Endodermal cell (in vitro differentiated cells): ENCODE measurements around the gene BCL11B. TPM values are rescaled to one million over a fixed set of nuclear protein-coding genes. Genes with fewer than 3 reads are reported as not detected.
A peak's percentile ranks its signal among the peaks of the same experiment; 100 is the strongest.

Experiments
- DNase-seq: peaks from one replicate; pipeline ENCODE4 v3.0.0-alpha.2; 2017
- H3K27ac ChIP-seq: 2 replicates; pipeline ENCODE4 v1.5.1; 2013; ENCODE audit warnings: mild to moderate bottlenecking, low read depth, low read length, moderate library complexity
- H3K27me3 ChIP-seq: 2 replicates; pipeline ENCODE4 v1.6.1; 2013; ENCODE audit warnings: mild to moderate bottlenecking, low read length, moderate library complexity; ENCODE audit not compliant: insufficient read depth, control insufficient read depth, poor library complexity, severe bottlenecking
- H3K36me3 ChIP-seq: 2 replicates; pipeline ENCODE4 v1.7.0; 2013; ENCODE audit warnings: mild to moderate bottlenecking, low read length, moderate library complexity; ENCODE audit not compliant: control insufficient read depth, insufficient read depth
- H3K4me1 ChIP-seq: one replicate; pipeline ENCODE4 v1.7.0; 2013; ENCODE audit warnings: low read length; ENCODE audit not compliant: control insufficient read depth, insufficient read depth
- H3K4me3 ChIP-seq: 2 replicates; pipeline ENCODE4 v1.5.1; 2013; ENCODE audit warnings: mild to moderate bottlenecking, low read length, moderate library complexity
- H3K9ac ChIP-seq: 2 replicates; pipeline ENCODE4 v1.6.1; 2013; ENCODE audit warnings: mild to moderate bottlenecking, low read length, moderate library complexity; ENCODE audit not compliant: poor library complexity, severe bottlenecking; ENCODE audit errors: extremely low read depth
- H3K9me3 ChIP-seq: 2 replicates; pipeline ENCODE4 v1.6.1; 2013; ENCODE audit warnings: mild to moderate bottlenecking, low read length, moderate library complexity; ENCODE audit not compliant: control insufficient read depth
- H3K27ac Mint-ChIP-seq: 2 replicates; pipeline ENCODE4 v1.8.0; 2020; ENCODE audit warnings: mixed read lengths
- H3K27me3 Mint-ChIP-seq: 2 replicates; pipeline ENCODE4 v1.8.0; 2021; ENCODE audit warnings: mild to moderate bottlenecking, mixed read lengths; ENCODE audit not compliant: insufficient read depth
- H3K36me3 Mint-ChIP-seq: 2 replicates; pipeline ENCODE4 v1.8.0; 2020; ENCODE audit warnings: low read depth, mixed read lengths
- H3K4me1 Mint-ChIP-seq: 2 replicates; pipeline ENCODE4 v1.8.0; 2020; ENCODE audit warnings: mixed read lengths
- H3K4me3 Mint-ChIP-seq: 2 replicates; pipeline ENCODE4 v1.8.0; 2020; ENCODE audit warnings: mild to moderate bottlenecking, moderate library complexity, mixed read lengths
- H3K9me3 Mint-ChIP-seq: 2 replicates; pipeline ENCODE4 v1.8.0; 2020; ENCODE audit warnings: mild to moderate bottlenecking, mixed read lengths
- WGBS, 2 experiments: methylation state at CpG; one replicate each; pipeline versions ENCODE4 v1.1.5 to v1.1.7; 2013; ENCODE audit warnings: missing lambda C conversion rate in 2 of 2, mixed read lengths in 1 of 2; ENCODE audit not compliant: insufficient coverage in 1 of 2, insufficient read length in 1 of 2; 5-methylcytosine and 5-hydroxymethylcytosine counted together
- total RNA-seq, 2 donors: library from RNA; stranded (reverse); fragmentation: NEBNext Ultra II Directional in 1 of 2; extraction: Animal tissue kit (Norgen Biotek cat#: 25700) in 1 of 2; gene quantifications; 2 replicates in 1 of 2; 3 replicates in 1 of 2; pipeline ENCODE4 v1.2.1, GENCODE V29; 2021
- TF ChIP-seq, protein P1 (sequence below): fragments of 200-600 bp; sonication (generic); conservative IDR thresholded peaks from 2 replicates; pipeline ENCODE4 v1.5.0; 2021; ENCODE audit warnings: antibody characterized with exemption, mild to moderate bottlenecking

BCL11B gene
- total RNA-seq, 2 donors from 2014 or later: 5.7 to 6.0 TPM

DNA sequence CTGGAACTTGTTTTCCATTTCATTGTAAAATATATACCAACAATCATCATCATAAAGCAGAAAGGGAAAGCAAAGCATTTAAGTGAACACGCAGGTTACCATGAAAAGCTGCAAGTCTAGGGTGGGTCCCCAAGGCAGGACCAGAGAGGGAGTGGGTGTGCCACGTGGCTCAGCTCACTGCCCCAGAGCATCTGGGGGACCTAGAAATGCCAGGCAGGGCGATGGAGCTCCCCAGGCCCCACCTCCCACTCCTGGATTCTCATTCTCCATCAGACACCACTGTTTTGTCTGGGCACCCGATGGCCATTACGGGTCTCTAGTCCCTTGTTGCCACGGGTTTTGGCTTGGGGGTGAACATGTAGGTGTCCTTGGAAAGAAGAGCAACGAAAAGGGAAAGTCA is 34.7 kb downstream of the BCL11B start:
- peaks cover 57% of the 10 kb centered on the region for H3K4me1 Mint-ChIP-seq
- no peaks in the 10 kb centered on the region for H3K36me3 Mint-ChIP-seq
- WGBS, 2 experiments: 93 to 97% methylated on average over 7 of the region's 7 CpGs
- Histone ChIP-seq H3K9ac (no peak overlapping the region), H3K27me3 (no peaks in the 10 kb centered on the region), H3K27ac (no peak overlapping the region), H3K9me3 (no peaks in the 10 kb centered on the region), H3K36me3 (no peaks in the 10 kb centered on the region), H3K4me1 (peaks cover 12% of the 10 kb centered on the region), H3K4me3 (no peak overlapping the region)
- no peaks in the 10 kb centered on the region for H3K9me3 Mint-ChIP-seq
- H3K27me3 Mint-ChIP-seq: no peaks in the 10 kb centered on the region
- TF ChIP-seq, protein P1, sequence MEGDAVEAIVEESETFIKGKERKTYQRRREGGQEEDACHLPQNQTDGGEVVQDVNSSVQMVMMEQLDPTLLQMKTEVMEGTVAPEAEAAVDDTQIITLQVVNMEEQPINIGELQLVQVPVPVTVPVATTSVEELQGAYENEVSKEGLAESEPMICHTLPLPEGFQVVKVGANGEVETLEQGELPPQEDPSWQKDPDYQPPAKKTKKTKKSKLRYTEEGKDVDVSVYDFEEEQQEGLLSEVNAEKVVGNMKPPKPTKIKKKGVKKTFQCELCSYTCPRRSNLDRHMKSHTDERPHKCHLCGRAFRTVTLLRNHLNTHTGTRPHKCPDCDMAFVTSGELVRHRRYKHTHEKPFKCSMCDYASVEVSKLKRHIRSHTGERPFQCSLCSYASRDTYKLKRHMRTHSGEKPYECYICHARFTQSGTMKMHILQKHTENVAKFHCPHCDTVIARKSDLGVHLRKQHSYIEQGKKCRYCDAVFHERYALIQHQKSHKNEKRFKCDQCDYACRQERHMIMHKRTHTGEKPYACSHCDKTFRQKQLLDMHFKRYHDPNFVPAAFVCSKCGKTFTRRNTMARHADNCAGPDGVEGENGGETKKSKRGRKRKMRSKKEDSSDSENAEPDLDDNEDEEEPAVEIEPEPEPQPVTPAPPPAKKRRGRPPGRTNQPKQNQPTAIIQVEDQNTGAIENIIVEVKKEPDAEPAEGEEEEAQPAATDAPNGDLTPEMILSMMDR: no peak
- no peak overlapping the region for H3K27ac Mint-ChIP-seq
- H3K4me3 Mint-ChIP-seq: no peak overlapping the region
- DNase-seq: no peak

DNA sequence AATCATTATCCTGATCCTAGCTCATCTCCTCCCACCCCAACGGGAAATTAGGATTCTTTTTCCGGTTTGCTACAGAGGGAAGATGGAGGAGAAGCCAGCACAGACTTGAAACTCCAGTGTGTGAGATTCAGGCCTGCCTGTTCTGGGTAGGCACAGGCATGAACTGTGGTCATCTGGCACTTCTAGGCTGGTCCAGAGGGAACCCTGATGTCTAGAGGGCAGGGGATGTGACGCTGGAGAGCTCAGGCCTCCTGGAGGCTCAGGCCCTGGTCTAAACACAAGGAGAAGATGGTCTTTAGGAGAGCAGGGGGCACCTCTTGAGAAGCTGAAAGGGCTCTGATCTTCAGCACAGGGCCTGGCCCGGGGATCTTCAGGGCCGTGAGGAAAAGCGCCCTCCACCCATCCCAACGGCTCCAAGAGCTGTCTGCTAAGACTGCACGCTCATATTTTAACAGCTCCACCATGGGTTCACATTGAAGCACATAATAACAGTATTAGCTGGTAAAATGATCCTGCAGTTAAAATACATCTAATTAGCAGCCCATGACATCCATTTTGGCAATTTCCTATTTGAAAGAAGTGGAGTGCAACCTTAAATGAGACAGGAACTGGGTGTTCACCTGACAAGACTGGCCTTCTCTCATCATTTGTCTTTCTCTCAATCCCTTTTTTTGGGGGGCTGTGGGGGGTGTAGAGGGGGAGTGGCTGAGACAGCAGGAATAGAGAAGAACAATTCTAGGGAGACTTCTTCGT is 35.4 kb downstream of the BCL11B start:
- Mint-ChIP-seq H3K4me3 (peak overlapping the region; percentile 60), H3K4me1 (peaks cover 54% of the 10 kb centered on the region), H3K27ac (peak overlapping the region; percentile 86), H3K9me3 (no peaks in the 10 kb centered on the region), H3K36me3 (no peaks in the 10 kb centered on the region), H3K27me3 (no peaks in the 10 kb centered on the region)
- WGBS, 2 experiments: 84 to 86% methylated on average over 5 to 8 of the region's 9 CpGs
- no peak overlapping the region for H3K9ac ChIP-seq
- no peaks in the 10 kb centered on the region for H3K27me3 ChIP-seq
- TF ChIP-seq, protein P1: no peak
- peak; percentile 63 for DNase-seq
- H3K4me3 ChIP-seq: no peak overlapping the region
- no peak overlapping the region for H3K27ac ChIP-seq
- H3K36me3 ChIP-seq: no peaks in the 10 kb centered on the region
- peaks cover 10% of the 10 kb centered on the region for H3K4me1 ChIP-seq
- H3K9me3 ChIP-seq: no peaks in the 10 kb centered on the region

DNA sequence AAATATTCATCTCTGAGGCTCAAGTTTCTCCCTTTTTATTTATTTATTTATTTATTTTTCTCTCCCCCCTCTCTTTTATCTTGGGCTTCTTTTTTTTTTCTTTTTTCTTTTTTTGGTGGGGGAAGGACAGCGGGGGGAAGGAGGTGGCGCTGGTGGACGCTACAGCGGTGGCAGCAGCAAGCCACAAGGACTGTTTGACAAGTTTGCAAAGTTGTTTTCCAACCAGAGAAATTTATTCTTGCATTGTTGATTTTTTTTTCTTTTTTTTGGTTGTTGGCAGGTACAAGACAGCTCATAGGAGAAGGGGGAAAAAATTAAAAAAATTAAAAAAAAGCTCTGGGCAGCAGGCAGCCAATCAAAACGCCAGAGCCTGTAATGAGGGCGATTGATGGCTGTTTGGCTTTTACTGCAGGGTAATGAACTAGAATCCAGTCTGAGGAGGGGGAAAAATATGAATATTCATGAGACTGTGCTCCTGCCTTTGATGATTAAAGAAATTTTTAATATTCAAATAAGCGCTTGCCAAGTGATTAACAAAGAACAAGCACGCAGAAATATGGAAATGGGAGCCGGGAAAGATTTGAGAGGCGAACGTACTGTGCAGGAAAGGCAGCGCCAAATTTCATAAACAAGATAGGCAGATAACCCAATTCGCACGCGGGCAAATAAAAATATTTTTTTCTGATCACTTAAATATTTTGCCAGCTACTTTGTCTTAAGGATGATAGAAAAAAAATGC is 36.2 kb downstream of the BCL11B start:
- WGBS, 2 experiments: 54 to 57% methylated on average over 11 to 15 of the region's 15 CpGs
- Histone ChIP-seq H3K27me3 (no peaks in the 10 kb centered on the region), H3K27ac (no peak overlapping the region), H3K9ac (peak overlapping the region; percentile 3), H3K9me3 (no peaks in the 10 kb centered on the region), H3K4me1 (peaks cover 11% of the 10 kb centered on the region), H3K36me3 (no peaks in the 10 kb centered on the region), H3K4me3 (peak overlapping the region; percentile 81)
- peak overlapping the region; percentile 86 for H3K27ac Mint-ChIP-seq
- TF ChIP-seq, protein P1: peak; percentile 38
- H3K4me1 Mint-ChIP-seq: peaks cover 47% of the 10 kb centered on the region
- H3K27me3 Mint-ChIP-seq: no peaks in the 10 kb centered on the region
- H3K36me3 Mint-ChIP-seq: no peaks in the 10 kb centered on the region
- peak overlapping the region; percentile 60 for H3K4me3 Mint-ChIP-seq
- H3K9me3 Mint-ChIP-seq: no peaks in the 10 kb centered on the region
- no peak for DNase-seq
